ENCODE data around the gene COQ10A. TPM values are rescaled to one million over a fixed set of nuclear protein-coding genes. Genes with fewer than 3 reads are reported as not detected.

COQ10A gene
- polyA plus RNA-seq, 3 donors: 1.7 to 13.5 (median 2.0) TPM

DNA sequence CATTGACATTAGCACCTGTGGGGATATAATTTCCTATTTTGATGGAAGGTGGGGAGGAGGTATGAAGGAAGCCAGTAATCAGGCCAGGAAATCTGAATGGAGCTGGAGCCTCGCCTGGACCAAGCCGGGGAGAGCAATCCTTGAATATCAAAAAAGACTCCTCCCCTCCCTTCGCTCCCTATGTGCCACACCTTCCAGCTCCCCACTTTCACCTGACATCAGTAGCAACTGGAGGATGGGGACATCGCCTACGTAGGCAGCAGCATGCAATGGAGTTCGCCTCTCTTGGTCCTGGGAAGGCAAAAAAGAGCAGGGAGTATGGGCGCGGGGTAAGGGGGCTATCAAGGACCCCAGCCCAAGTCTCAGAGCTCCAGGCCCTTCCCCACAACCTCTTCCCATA, 9.7 kb upstream of the COQ10A start:
- Histone ChIP-seq H3K27me3 (ENCODE audit: control insufficient read depth in 2 of 2, insufficient read depth in 2 of 2, low read length in 2 of 2) (no peaks in the 10 kb centered on the region), H4K20me1 (ENCODE audit: insufficient read depth, low read length) (peaks cover 14% of the 10 kb centered on the region), H3K27ac (ENCODE audit: low read depth in 1 of 2, low read length in 2 of 2) (no peak overlapping the region), H3K9me3 (replicated peaks in 1 of 2; ENCODE audit: control insufficient read depth in 1 of 2, insufficient read depth in 1 of 2, low read length in 2 of 2) (no peaks in the 10 kb centered on the region), H3K9ac (ENCODE audit: insufficient read depth, low read length, poor library complexity, severe bottlenecking) (peak overlapping the region; percentile 84), H2AFZ (ENCODE audit: insufficient read depth, low read depth, low read length, poor library complexity, severe bottlenecking) (no peak overlapping the region), H3K36me3 (replicated peaks in 1 of 2; ENCODE audit: control insufficient read depth in 1 of 2, insufficient read depth in 2 of 2, low read length in 2 of 2) (peaks cover 37 to 49% of the 10 kb centered on the region in 2 donors), H3K4me1 (ENCODE audit: control insufficient read depth in 1 of 2, insufficient read depth in 2 of 2, low read length in 2 of 2) (peaks cover 17 to 18% of the 10 kb centered on the region in 2 donors), H3K4me2 (replicated peaks; ENCODE audit: extremely low read depth, low read length, poor library complexity, severe bottlenecking) (peak overlapping the region; percentile 98), H3K4me3 (replicated peaks in 1 of 3; ENCODE audit: low read depth in 2 of 3, low read length in 3 of 3) (peak overlapping the region in 1 of 3 experiments; percentile 94), H3K79me2 (ENCODE audit: insufficient read depth, low read length) (peaks cover 18% of the 10 kb centered on the region)
- H3K36me3 Mint-ChIP-seq: peaks cover 39 to 43% of the 10 kb centered on the region in 2 donors
- no peak for DNase-seq
- TF ChIP-seq, protein P1, sequence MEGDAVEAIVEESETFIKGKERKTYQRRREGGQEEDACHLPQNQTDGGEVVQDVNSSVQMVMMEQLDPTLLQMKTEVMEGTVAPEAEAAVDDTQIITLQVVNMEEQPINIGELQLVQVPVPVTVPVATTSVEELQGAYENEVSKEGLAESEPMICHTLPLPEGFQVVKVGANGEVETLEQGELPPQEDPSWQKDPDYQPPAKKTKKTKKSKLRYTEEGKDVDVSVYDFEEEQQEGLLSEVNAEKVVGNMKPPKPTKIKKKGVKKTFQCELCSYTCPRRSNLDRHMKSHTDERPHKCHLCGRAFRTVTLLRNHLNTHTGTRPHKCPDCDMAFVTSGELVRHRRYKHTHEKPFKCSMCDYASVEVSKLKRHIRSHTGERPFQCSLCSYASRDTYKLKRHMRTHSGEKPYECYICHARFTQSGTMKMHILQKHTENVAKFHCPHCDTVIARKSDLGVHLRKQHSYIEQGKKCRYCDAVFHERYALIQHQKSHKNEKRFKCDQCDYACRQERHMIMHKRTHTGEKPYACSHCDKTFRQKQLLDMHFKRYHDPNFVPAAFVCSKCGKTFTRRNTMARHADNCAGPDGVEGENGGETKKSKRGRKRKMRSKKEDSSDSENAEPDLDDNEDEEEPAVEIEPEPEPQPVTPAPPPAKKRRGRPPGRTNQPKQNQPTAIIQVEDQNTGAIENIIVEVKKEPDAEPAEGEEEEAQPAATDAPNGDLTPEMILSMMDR (IDR thresholded peaks at IDR 0.05): no peak
- peak overlapping the region; percentile 86 to 88 for H3K4me3 Mint-ChIP-seq
- H3K27me3 Mint-ChIP-seq (ENCODE audit: low read depth in 3 of 3): peaks cover 0 to 2% (median 0%) of the 10 kb centered on the region in 3 donors
- no peak overlapping the region for H3K27ac Mint-ChIP-seq
- peaks cover 18% of the 10 kb centered on the region for H3K4me1 Mint-ChIP-seq
- no peaks in the 10 kb centered on the region for H3K9me3 Mint-ChIP-seq
- intact Hi-C loops (cut with micrococcal nuclease): loop anchor here (5.0 to 10.0 kb wide), 2 partner anchors 50 to 62 kb away; no protein-coding TSS in a partner anchor
- no CpG with 5 or more reads among the region's 8 CpGs for WGBS (ENCODE audit: insufficient coverage)

GRCh38 chr12:56257491-56258067, 9.2 kb upstream of the COQ10A start:
- H3K79me2 ChIP-seq (ENCODE audit: insufficient read depth, low read length): peaks cover 18% of the 10 kb centered on the region
- peak overlapping the region; percentile 98 for H3K4me2 ChIP-seq (replicated peaks; ENCODE audit: extremely low read depth, low read length, poor library complexity, severe bottlenecking)
- no peaks in the 10 kb centered on the region for H3K9me3 Mint-ChIP-seq
- H3K4me1 Mint-ChIP-seq: peaks cover 18% of the 10 kb centered on the region
- H3K4me3 Mint-ChIP-seq: peak overlapping the region; percentile 86 to 88
- WGBS (ENCODE audit: insufficient coverage): 0% methylated on average over 17 of the region's 27 CpGs
- H3K9me3 ChIP-seq (replicated peaks in 1 of 2; ENCODE audit: control insufficient read depth in 1 of 2, insufficient read depth in 1 of 2, low read length in 2 of 2): no peaks in the 10 kb centered on the region
- H3K36me3 Mint-ChIP-seq: peaks cover 34 to 38% of the 10 kb centered on the region in 2 donors
- intact Hi-C loops (cut with micrococcal nuclease): loop anchor here (5.0 to 10.0 kb wide), 2 partner anchors 50 to 63 kb away; no protein-coding TSS in a partner anchor
- peaks cover 32 to 43% of the 10 kb centered on the region in 2 donors for H3K36me3 ChIP-seq (replicated peaks in 1 of 2; ENCODE audit: control insufficient read depth in 1 of 2, insufficient read depth in 2 of 2, low read length in 2 of 2)
- H3K27me3 Mint-ChIP-seq (ENCODE audit: low read depth in 3 of 3): peaks cover 0 to 2% (median 0%) of the 10 kb centered on the region in 3 donors
- peak overlapping the region; percentile 84 for H3K9ac ChIP-seq (ENCODE audit: insufficient read depth, low read length, poor library complexity, severe bottlenecking)
- H3K27ac ChIP-seq (ENCODE audit: low read depth in 1 of 2, low read length in 2 of 2): peak overlapping the region in 1 of 2 donors; percentile 65
- no peaks in the 10 kb centered on the region for H3K27me3 ChIP-seq (ENCODE audit: control insufficient read depth in 2 of 2, insufficient read depth in 2 of 2, low read length in 2 of 2)
- peaks cover 17 to 18% of the 10 kb centered on the region in 2 donors for H3K4me1 ChIP-seq (ENCODE audit: control insufficient read depth in 1 of 2, insufficient read depth in 2 of 2, low read length in 2 of 2)
- peak overlapping the region; percentile 51 to 94 (median 85) for H3K4me3 ChIP-seq (replicated peaks in 1 of 3; ENCODE audit: low read depth in 2 of 3, low read length in 3 of 3)
- peak in 1 of 3 donors; percentile 4 for DNase-seq
- peak overlapping the region in 6 of 7 donors; percentile 33 to 90 (median 68) for H3K27ac Mint-ChIP-seq
- TF ChIP-seq, protein P1 (IDR thresholded peaks at IDR 0.05): no peak
- H4K20me1 ChIP-seq (ENCODE audit: insufficient read depth, low read length): peaks cover 14% of the 10 kb centered on the region
- H2AFZ ChIP-seq (ENCODE audit: insufficient read depth, low read depth, low read length, poor library complexity, severe bottlenecking): peak overlapping the region; percentile 100
